Common myeloid progenitor, CD34-positive (primary cell): Measurements from ENCODE around the gene NCR3LG1.

ENCODE experiments used
- CTCF ChIA-PET: fragments of 350-600 bp; sonication (Branson Sonifier 250); formaldehyde crosslinking; loops from one replicate; lab custom pipeline; 2021; ENCODE audit warnings: antibody characterized with exemption; lab: Charles Lee
- POLR2A ChIA-PET: fragments of 350-600 bp; sonication (Branson Sonifier 250); formaldehyde crosslinking; loops from one replicate; lab custom pipeline; 2021; ENCODE audit warnings: antibody characterized with exemption; lab: Charles Lee
- DNase-seq, 3 donors: peaks; one replicate each; pipeline versions ENCODE4 v3.0.0 to v3.0.0-alpha.2; 2013
- H3K27ac ChIP-seq, 2 experiments: 1 replicate in 1 of 2; 2 replicates in 1 of 2; pipeline ENCODE4 v1.7.0; 2013; ENCODE audit warnings: inconsistent platforms in 2 of 2, low read length in 2 of 2, mild to moderate bottlenecking in 2 of 2, low read depth in 1 of 2, moderate library complexity in 1 of 2; ENCODE audit not compliant: severe bottlenecking in 2 of 2, insufficient read depth in 1 of 2, poor library complexity in 1 of 2
- H3K27me3 ChIP-seq, 5 experiments: replicated peaks in 2 of 5; 1 replicate in 3 of 5; 2 replicates in 2 of 5; pipeline versions ENCODE4 v1.6.1 to v1.7.0; 2013; ENCODE audit warnings: low read length in 4 of 5, mild to moderate bottlenecking in 2 of 5, moderate library complexity in 2 of 5, inconsistent platforms in 1 of 5; ENCODE audit not compliant: insufficient read depth in 5 of 5, control insufficient read depth in 4 of 5
- H3K36me3 ChIP-seq, 4 experiments: 1 replicate in 2 of 4; 2 replicates in 2 of 4; pipeline versions ENCODE4 v1.6.1 to v1.7.0; 2013; ENCODE audit warnings: low read length in 3 of 4, control low read depth in 1 of 4, mild to moderate bottlenecking in 1 of 4; ENCODE audit not compliant: control insufficient read depth in 4 of 4, insufficient read depth in 4 of 4
- H3K4me1 ChIP-seq, 4 experiments: 1 replicate in 3 of 4; 2 replicates in 1 of 4; pipeline versions ENCODE4 v1.6.1 to v1.7.1; 2013; ENCODE audit warnings: low read length in 3 of 4, mild to moderate bottlenecking in 3 of 4, control low read depth in 1 of 4, inconsistent platforms in 1 of 4, moderate library complexity in 1 of 4; ENCODE audit not compliant: control insufficient read depth in 4 of 4, insufficient read depth in 4 of 4; ENCODE audit errors: control extremely low read depth in 1 of 4
- H3K4me3 ChIP-seq, 7 experiments: 1 replicate in 4 of 7; 2 replicates in 3 of 7; pipeline versions ENCODE4 v1.5.1 to v1.7.0; 2013; ENCODE audit warnings: mild to moderate bottlenecking in 7 of 7, low read length in 6 of 7, moderate library complexity in 6 of 7, inconsistent platforms in 2 of 7, low read depth in 2 of 7, control low read depth in 1 of 7; ENCODE audit not compliant: insufficient read depth in 4 of 7, control insufficient read depth in 1 of 7; ENCODE audit errors: extremely low read depth in 1 of 7
- H3K9me3 ChIP-seq, 5 experiments: 1 replicate in 4 of 5; 2 replicates in 1 of 5; pipeline versions ENCODE4 v1.6.1 to v1.7.1; 2013; ENCODE audit warnings: low read length in 4 of 5, mild to moderate bottlenecking in 2 of 5, inconsistent platforms in 1 of 5, low read depth in 1 of 5, moderate library complexity in 1 of 5; ENCODE audit not compliant: control insufficient read depth in 4 of 5, insufficient read depth in 2 of 5; ENCODE audit errors: control extremely low read depth in 1 of 5
- WGBS: methylation state at CpG from one replicate; pipeline ENCODE4 v1.1.5; 2013; ENCODE audit not compliant: insufficient coverage; 5-methylcytosine and 5-hydroxymethylcytosine counted together

The NCR3LG1 gene

DNA sequence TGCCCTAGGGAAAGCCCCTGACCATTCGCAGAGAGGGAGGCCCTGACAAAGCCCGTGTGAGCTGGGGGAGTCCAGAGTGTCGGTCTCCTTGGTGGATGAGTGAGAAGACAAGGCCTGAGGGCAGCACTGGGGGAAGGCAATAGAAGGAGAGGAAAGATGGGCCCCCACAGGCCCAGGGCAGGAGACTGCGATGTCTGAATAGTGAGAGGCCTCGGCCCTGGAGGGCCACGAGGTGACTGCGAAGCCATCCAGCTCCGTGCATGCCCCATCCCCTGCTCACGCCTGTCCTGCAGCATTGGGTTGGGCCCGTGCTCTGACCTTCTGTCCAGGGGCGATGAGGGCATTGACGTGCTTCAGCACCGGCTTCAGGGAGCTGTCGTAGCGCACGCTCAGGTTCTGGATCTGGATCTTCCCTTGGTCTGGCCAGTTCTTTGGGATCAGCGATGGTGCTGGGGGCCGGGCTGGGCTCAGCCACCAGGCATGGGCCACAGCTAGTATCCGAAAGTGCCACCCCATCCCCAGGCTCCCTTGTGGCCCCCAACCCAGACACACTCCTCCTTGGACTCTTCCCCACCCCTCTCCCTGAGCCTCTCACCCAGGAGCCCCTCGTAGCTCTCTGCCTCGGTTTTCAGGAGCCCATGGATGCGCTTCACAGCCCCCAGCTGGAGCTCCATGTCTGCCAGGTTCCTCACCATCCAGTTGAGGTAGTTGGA, 45.2 kb downstream of the NCR3LG1 start:
- Histone ChIP-seq H3K4me1 (no peaks in the 10 kb centered on the region), H3K36me3 (no peaks in the 10 kb centered on the region), H3K4me3 (no peak overlapping the region), H3K27me3 (no peaks in the 10 kb centered on the region), H3K27ac (no peak overlapping the region), H3K9me3 (no peaks in the 10 kb centered on the region)
- ChIA-PET CTCF (interaction anchor here (1.0 to 2.4 kb wide), 5 partner anchors 8 to 108 kb away, joined by 3 to 8 read pairs (median 6); partner anchors contain the start of gene KCNJ11), POLR2A (no interaction called here)
- no peak for DNase-seq
- WGBS: 92% methylated on average over 22 of the region's 22 CpGs

DNA sequence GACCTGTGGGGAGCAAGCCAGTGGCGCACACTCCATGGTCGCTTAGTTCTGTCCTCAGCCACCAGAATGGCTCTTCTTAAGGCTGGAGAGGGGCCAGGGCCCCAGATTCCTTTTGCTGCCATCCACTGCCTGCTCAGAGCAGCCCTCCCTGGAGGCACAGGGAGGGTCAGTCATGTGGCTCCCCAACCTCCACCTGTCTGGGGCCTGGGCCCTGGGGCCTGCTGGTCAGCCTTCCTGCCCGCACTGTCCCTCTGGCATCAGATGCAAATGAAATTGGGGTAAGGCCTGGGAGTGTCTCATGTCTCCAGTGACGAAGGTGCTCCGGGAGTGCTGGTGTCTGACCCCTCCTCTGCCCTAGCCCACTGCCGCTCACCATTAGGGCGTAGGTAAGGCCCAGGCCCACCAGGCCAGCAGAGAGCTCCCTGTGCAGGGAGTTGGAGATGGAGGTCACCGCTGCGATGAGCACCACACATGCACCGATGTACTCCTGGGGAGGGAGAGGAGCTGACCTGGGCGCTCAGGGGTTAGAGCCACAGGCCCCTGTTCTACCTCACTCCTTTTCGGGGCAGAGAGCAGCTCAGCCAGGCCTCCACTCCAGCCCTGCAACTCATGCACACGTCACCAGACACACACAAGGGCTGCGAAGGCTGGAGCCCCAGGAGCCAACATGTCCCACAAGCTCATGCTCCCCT, 45.9 kb downstream of the NCR3LG1 start:
- Histone ChIP-seq H3K4me3 (no peak overlapping the region), H3K36me3 (no peaks in the 10 kb centered on the region), H3K9me3 (no peaks in the 10 kb centered on the region), H3K27me3 (no peaks in the 10 kb centered on the region), H3K4me1 (no peaks in the 10 kb centered on the region), H3K27ac (no peak overlapping the region)
- 95% methylated on average over 11 of the region's 14 CpGs for WGBS
- DNase-seq: no peak
- ChIA-PET CTCF (interaction anchor here (1.1 to 2.4 kb wide), 5 partner anchors 9 to 23 kb away, joined by 4 to 8 read pairs (median 6); partner anchors contain the start of gene KCNJ11), POLR2A (no interaction called here)

DNA sequence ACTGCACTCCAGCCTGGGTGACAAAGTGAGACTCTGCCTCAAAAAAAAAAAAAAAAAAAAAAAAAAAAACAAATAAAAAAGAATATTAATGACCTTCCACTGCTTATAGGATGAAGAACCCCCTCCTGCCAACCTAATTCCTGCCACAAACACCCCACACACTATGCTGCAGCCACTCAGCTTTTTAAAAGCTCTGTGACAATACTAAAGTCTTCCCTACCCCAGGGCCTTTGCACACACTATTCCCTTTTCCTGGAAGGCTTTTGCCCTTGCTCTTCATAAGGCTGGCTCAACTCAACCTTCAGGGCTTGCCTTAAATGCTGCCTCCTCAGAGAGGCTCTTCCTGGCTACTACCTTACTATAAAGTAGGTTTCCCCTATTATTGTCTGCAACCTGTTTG, 47.6 kb downstream of the NCR3LG1 start:
- Histone ChIP-seq H3K27me3 (no peaks in the 10 kb centered on the region), H3K4me3 (no peak overlapping the region), H3K27ac (no peak overlapping the region), H3K36me3 (no peaks in the 10 kb centered on the region), H3K9me3 (no peaks in the 10 kb centered on the region), H3K4me1 (no peaks in the 10 kb centered on the region)
- ChIA-PET POLR2A (no interaction called here), CTCF (no interaction called here)
- DNase-seq: no peak

DNA sequence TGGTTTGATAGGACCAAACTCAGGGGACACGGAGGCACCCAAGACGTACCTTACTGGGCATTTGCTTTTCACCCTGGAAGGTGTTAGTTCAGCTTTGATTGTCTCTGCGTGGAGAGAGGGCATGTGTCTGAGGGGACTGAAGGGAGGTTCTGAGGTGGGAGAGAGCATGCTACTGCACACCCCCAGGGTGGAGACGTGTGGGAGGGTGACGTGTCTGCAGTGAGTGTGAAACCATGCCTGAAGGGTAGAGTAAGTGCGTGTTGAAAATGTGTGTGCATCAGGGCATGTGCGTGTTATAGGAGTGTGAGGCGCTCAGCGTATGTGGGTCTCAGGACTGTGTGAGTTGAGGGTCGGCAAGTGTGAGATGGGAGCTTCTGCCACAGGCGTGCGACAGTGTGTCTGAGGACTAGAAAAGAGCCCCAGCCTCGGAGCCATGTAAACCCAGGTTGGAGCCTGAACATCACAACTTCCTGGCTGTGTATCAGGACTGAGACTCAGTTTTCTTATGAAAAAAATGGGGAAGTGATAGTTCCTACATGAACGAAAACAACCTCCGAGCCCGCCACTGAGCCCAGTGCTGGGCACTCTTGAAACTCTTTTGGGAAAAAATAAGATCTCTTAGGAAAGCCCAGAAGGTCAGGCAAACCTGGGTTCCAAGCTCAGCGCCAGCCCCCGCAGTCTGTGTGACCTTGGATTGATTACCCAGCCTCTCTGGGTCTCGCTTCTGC, 48.6 kb downstream of the NCR3LG1 start:
- Histone ChIP-seq H3K27me3 (no peaks in the 10 kb centered on the region), H3K27ac (no peak overlapping the region), H3K4me3 (no peak overlapping the region), H3K4me1 (no peaks in the 10 kb centered on the region), H3K36me3 (no peaks in the 10 kb centered on the region), H3K9me3 (no peaks in the 10 kb centered on the region)
- no peak for DNase-seq
- POLR2A ChIA-PET: no interaction called here
- WGBS: 88% methylated on average over 17 of the region's 19 CpGs
- CTCF ChIA-PET: interaction anchor here (1.0 to 1.1 kb wide), 2 partner anchors 12 to 72 kb away, joined by 3 to 4 read pairs; no protein-coding TSS in a partner anchor

DNA sequence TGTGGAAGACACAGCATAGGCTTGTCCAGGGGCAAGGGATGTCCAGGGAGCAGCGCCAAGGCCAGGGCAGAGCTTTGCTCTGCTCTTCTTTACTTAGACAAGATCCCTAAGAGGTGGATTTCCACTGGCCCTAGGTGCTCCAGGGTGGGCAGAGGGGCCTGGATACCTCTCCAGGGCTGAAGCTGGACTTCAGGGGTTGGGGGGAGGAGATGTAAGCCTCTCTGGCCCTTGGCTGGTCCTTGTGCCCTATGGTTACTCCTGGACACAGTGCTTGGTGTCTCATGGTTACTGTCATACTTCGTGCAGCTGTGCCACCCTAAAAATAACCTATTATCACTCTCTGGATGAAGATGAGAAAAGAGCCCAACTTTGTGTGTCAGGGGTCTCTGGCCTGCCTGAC, 49.7 kb downstream of the NCR3LG1 start:
- 100% methylated on average over 1 of the region's 2 CpGs for WGBS
- H3K27me3 ChIP-seq: no peaks in the 10 kb centered on the region
- DNase-seq: no peak
- H3K9me3 ChIP-seq: no peaks in the 10 kb centered on the region
- POLR2A ChIA-PET: no interaction called here
- CTCF ChIA-PET: interaction anchor here (1.0 to 2.0 kb wide), 2 partner anchors 71 to 103 kb away, joined by 3 to 6 read pairs; no protein-coding TSS in a partner anchor
- no peak overlapping the region for H3K4me3 ChIP-seq
- no peaks in the 10 kb centered on the region for H3K4me1 ChIP-seq
- no peaks in the 10 kb centered on the region for H3K36me3 ChIP-seq
- no peak overlapping the region for H3K27ac ChIP-seq

DNA sequence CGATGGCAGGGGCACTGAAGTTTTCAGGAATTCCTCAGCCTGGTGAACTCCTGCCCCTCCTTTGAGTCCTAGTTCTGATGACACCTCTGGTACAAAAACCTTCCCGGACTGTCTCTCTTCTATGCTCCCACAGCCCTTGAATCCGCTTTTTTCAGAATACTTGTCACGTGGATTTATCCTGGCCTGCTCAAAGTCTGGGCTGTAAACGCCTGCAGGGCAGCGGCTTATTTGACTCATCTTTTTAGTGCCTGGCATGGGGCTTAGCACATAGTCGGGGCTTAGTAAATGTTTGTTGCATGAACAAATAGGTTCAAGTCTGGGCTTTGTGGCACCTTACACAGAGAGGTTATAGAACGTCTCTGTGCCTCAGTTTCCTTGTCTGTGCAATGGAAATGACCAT, 50.2 kb downstream of the NCR3LG1 start:
- Histone ChIP-seq H3K4me1 (no peaks in the 10 kb centered on the region), H3K36me3 (no peaks in the 10 kb centered on the region), H3K27me3 (no peaks in the 10 kb centered on the region), H3K4me3 (no peak overlapping the region), H3K27ac (no peak overlapping the region), H3K9me3 (no peaks in the 10 kb centered on the region)
- CTCF ChIA-PET: interaction anchor here (1.5 to 2.0 kb wide), 2 partner anchors 17 to 103 kb away, joined by 6 to 7 read pairs; no protein-coding TSS in a partner anchor
- POLR2A ChIA-PET: no interaction called here
- WGBS: over 99% methylated on average over 8 of the region's 8 CpGs
- DNase-seq: no peak
